Stromal cell of bone marrow (primary cell): ENCODE results near the gene PLCH2.
"Not testable (repeated sequence)": the region's sequence is repeated elsewhere in the genome, so short reads cannot be mapped to it uniquely, and the experiment has no call there.

ENCODE experiments used
- DNase-seq: peaks from one replicate; pipeline ENCODE4 v3.0.0-alpha.2; 2012; ENCODE audit warnings: low read depth

PLCH2 gene

DNA sequence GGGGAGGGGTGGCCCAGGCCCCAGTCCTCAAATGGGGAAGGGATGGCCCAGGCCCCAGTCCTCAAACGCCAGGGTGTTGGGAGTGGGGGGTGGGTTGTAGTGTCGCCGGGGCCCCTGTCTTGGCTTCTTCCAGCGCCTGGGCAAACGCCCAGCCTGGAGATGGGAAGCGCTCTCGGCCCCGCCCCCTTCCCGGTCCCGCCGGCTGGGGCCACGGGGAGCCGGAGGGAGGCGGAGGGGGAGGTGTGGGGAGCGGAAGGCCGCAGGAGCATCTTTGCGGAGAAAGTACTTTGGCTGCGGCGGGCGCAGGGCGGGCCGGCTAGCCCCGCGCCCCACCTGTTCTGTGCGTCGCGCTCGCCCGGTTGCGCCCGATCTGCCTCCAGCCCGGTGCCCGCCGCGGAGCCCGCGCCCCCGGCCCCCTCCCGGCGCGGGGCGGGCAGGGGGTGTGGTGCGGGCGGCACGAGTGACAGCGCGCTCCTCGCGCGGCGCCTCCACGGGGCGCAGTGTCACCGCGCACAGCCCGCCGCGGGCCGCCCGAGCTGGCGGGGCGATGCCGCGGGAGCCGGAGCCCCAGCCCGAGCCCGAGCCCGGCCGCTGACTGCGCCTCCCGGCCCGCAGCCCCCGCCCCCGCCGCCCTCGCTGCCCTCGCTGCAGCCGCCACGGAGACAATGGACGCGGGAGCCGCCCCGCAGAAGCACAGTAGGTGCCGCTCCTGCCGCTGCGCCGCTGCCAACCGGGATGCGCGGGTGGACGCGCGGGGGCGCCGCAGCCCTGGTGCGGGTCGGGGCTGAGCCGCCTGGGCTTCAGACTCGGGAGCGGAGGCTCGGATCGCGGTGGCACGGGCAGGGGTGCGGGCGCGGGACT is 32.6 kb upstream of the PLCH2 start:
- no peak for DNase-seq

DNA sequence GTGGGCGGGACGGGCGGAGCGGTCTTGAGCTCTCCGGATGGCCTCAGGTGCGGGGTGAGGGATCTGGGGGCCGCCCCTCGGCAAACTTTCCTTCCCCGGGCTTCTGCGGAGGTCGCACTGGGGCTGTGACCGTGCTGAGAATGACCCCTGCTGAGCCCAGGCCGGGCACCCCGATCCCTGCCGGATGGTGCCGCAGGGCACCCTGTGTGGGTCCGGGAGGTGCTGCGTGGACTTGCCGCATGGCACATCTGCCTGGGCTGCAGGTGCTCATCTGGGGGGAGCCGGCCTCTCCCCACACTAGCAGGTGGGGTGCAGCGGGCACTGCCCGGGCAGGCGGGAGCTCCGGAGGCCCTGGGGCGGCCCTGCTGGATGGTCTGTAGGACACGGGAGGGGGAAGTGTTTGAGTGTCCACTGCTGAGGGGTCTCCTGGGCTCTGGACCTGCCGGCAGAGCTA is 31.9 kb upstream of the PLCH2 start:
- DNase-seq: no peak

DNA sequence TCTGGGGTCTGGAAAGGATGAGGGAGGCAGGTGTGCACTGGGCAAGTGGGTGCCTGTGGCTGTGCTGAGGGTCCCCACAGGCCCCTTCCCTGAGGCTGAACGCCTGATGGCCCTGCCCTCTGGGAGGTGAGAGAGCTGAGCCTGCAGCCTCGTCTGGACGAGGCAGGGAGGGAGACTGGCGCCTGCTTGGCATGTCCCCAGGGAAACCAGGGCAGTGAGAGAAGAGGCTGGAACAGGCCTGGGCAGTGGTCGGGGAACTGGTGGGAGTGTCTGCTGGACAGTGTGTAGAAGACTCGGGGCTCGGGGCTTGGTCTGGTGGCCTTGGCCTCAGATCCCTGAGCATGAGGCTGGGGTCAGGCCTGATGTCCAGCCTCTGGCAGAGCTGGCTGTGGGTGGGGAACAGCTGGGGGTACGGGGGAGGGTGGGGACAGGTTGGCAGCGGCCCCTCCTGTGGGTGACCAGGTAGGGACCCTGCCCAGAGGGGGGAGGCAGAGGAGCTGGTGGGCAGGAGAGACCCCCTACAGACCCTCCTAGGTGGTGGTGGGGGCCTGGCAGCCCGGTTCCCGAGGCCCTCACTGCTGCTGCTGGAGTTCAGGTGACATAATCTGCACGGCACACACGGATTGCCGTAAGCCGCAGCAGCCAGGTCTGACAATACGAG is 30.8 kb upstream of the PLCH2 start:
- no peak for DNase-seq

DNA sequence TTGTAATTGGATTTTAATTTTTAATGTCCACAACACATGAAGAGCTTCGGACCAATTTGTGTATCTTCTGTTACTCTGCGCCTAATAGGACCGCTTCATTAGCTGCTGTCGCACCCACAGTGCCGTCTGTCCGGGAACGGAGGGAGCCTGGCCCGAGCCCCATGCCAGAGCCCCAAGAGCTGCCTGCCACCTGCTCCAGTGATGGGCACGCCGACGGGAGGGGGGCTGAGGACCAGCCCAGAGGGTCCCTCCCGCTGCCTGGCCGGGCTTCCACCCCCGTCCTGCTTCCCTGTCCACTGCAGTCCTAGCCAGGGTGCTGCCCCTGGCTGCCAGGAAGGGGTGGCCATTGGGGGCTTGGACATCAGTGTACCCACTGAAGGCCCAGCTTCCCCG is 30.3 kb upstream of the PLCH2 start:
- DNase-seq: no peak

DNA sequence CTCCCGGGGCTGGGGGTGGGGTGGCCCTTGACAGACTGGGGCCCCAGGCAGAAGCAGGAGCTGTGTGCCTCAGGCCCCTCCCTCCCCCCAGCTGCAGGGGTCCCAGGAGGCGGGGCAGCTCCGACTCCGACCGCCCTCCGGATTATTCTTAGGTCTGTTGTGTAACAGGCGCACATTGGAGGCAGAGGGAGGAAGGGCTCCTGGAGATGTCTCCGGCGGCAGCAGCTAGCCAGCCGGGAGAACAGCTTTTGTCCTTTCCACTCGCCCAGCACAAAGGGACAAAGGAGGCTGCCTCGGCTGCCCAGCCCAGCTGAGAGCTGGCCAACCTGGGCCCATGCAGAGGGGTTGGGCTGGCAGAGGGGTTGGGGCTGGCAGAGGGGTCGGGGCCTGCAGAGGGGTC is 29.7 kb upstream of the PLCH2 start:
- DNase-seq: no peak

DNA sequence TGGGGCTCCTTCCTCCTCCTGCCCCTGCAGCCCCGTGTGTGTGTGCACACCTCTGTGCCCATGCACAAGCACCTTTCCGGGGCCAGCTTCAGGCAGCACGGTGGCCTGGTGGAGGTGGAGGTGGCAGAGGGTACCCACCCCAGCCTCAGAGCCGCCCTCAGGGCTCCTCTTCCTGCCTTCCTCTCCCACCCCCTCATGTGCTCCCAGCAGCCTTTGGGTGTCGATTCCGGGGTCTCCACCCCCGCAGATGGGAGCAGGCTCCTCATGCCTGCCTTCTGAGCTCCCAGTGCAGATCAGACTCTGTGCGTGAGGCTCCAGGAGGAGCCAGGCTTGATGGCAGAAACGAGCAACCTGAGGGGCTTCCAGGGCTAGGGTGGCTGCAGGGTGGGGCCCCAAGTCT is 29.2 kb upstream of the PLCH2 start:
- DNase-seq: no peak

DNA sequence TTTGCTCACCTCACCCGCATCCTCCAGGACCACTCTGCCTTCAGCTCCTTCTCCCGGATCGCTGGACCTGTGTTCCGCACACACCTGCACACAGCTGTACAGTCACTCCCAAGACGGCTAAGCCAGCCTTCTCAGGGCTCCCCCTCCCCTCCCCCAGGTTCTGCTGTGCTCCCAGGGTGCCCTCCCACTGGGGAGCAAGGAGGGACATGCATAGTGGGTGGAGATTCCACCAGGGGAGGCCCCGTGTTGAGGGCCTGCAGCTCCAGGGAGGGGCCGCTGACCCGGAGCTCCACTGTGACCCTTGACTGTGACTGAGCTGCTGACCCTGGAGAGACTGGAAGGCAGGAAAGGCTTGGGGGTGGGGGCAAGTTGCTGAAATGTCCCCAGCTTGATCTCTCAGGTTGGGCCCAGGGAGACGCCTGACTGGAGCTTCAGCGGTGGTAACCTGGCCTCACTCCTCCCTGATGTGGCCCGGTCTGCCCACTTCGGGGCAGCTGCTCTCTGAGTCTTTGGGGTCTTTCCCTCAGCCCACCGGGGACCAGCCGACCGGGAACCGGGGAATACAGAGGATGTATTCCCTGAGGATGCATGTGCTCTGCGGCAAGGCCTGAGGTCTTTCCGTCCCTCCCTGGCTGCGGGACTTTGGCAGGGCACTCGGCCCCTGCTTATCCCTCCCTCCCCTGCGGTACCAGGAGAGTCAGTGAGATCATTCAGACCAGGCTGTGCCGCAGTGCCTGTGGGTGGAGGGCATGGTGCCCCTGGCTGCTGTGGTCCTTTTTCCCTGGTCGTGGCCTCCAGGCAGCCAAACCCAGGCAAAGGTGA is 28.6 kb upstream of the PLCH2 start:
- no peak for DNase-seq

DNA sequence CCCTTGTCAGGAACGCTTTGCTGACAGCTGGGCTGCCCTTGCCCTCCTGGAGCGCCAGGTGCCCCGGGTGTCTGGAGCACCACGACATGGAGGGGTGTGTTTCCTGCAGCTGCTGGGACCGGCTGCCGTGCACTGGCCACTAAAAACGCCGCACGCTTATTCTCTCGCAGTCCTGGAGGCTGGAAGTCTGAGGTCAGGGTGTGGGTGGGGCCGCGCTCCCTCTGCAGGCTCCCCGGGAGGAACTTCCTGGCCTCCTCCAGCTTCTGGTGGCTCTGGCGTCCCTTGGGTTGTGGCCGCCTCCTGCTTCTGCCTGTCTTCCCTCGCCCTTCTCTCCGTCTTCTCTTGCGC is 28.0 kb upstream of the PLCH2 start:
- DNase-seq: no peak

DNA sequence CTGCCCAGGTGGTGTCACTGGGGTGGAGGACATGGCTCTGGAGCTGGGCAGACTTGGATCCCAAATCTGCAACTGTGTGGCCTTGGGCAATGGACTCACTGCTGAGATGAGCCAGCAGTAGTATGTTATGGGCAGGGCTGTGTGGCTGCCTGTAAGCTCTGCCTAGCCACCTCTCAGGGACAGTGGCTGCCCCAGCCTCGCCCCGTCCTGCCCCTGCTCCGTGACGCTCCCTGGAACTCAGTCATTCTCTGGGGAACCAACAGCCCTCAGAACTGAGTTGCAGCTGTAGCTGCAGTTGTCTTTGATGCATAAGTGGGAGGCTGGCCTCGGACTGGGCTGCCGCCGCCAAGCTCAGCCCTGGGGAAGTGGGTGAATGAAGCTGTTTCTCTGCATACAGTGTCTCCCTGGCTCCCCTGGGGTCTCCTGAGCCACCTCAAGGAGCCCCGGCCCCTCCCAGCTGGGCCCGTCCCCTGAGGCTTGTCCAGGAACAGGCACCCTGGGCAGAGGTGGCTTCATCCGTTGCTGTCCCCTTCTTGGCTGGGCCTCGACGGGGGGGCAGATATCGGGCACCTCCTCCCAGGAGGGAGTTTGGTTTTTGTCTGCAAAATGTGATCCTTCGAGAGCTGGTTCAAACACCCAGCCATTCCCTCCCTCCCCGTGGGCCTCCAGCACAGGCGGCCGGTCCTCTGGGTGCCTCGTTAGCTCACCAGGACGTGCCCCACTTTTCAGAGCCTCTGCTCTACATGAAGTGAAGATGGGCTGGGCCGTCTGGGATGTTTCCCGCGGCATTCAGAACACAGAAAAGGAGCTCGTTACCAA is 26.2 kb upstream of the PLCH2 start:
- no peak for DNase-seq

DNA sequence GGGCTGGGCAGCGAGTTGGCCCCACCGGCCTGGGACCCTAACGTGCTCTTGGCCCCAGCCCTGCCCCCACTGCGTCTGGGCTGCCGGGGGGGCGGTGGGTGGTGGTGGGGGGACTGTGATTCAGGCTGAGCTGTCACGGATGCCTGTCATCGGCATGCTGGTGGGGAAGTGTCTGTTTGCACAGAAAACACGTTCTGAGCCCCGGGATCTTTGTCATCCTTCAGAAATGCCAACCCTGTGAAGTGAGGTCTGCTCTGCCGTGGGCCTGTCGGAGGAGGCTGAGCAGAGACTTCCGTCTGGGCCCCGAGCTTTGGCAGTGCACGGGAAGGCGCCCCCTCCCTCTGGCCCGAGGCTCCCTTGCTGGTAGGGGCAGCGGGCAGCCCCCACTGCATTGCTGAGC is 24.3 kb upstream of the PLCH2 start:
- peak; percentile 74 for DNase-seq

DNA sequence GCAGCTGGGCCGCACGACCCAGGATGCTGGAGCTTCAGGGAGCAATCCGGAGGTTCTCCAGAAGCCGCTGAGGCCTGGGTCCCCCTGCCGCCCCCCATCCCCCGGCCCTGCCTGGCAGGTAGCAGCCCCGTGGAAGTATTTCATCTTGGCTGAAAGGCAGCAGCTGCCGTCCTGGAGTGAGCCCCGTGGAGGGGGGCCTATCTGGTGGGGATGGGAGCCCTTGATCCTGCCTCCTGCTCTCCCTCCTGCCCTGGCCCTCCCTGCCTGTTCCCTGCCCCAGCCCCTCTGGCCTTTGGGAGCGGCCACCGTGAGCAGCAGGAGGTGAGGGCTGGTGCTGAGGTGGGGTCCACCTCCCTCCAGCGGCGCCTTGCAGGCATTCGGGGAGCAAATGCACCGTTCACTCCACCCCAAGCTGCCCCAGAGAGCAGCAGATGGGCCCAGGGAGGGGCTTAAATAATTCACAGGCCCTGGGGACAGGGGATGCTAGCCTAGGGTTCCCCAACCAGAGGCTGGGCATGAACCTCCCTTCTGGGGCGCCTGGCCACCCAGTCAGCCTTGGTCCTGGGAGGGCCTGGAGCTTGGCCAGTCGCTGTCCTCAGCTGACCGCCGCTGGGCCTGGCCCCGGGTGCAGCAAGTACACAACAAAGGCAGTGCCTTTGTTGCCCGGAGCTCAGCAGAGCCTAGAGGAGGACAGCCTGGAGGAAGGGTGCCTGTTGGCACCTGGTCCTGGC is 23.7 kb upstream of the PLCH2 start:
- no peak for DNase-seq

DNA sequence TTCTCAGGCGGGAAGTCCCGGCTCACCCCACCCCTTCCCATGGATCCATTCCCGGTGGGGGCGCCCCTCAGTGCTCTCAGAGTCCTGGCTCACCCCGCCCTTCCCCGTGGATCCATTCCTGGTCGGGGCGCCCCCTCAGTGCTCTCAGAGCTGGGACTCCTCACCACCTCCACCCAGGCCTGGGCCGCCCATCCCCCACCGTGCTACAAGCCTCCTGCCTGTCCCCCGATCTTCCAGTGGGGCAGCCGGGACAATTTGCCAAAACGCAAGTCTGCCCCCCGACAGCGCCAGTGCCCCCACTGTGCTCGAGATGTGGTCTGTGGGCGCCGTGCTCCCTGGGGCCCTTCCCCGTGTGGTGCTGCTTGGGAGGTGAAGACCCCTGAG is 23.2 kb upstream of the PLCH2 start:
- DNase-seq: no peak

DNA sequence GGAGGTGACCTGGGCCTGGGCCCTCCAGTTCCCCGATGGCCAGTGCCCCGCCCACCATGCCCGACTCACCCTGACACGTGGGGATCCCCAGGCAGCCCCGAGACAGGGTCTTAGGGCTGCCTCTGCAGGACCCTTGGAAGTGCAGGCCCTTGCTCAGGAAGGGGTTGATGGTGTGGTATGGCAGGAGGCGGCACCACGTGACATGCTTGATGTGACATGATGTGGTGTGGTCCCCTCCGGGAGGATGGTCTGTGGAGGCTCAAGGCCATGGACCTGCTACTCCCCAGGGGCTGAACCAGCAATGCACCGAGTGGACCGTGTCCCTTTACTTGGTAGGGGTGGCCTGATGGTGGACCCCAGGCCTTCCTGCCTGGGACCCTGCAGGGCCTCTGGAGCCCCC is 21.9 kb upstream of the PLCH2 start:
- no peak for DNase-seq

DNA sequence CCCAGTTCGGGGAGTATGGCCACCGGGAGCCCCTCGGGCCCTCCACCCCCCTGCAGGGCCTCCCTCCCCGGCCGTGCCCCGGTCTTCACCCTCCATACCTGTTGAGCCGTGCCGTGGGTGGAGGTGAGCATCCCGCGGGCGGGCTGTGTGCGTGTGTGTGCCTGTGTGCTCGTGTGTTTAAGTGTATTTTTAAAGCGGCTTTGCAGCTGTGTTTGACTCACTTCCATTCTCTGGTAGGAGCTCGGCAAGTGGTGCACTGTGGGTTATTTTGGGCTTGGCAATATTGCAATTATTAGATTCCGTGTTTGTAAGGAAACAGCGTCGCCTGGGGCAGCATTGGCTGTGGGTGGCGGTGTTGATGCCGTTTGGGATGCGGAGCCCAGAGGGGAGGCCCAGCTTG is 20.3 kb upstream of the PLCH2 start:
- no peak for DNase-seq

DNA sequence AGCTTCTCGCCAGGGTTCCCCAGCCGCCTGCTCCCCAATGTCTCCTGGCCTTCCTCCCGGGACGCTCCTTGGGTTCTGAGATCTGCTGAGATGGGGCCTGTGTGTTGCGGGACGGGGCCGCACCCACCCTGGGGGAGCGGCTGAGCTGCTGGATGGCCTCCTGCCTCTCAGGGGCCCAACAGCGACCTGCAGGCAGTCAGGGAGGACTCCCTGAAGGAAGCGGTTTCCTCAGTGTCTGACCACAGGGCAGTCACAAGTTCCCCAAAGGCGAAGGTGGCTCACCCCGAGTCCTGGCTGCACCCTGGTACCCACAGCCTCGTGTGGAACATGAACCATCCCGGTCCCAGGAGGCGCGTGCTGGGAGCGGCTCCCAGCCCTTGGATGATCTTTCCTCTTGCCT is 18.6 kb upstream of the PLCH2 start:
- no peak for DNase-seq

DNA sequence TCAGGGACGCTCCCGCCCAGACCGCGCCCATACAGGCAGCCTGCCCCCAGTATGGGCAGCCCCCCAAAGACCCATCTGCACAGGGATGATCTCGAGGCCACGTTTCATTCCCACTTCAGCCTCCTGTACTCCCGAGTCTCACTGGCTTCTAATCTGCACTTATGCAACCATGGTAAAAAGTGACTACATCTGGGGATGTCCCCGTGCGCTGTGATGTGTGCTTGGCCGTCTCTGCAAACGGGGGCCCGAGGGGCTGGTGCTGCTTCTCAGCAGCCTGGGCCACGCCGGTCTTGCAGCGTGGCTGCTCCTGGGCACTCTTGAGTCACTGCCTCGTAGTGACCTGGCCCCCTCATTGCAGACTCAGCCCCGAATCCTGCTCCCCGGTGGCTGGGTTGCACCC is 17.4 kb upstream of the PLCH2 start:
- no peak for DNase-seq

DNA sequence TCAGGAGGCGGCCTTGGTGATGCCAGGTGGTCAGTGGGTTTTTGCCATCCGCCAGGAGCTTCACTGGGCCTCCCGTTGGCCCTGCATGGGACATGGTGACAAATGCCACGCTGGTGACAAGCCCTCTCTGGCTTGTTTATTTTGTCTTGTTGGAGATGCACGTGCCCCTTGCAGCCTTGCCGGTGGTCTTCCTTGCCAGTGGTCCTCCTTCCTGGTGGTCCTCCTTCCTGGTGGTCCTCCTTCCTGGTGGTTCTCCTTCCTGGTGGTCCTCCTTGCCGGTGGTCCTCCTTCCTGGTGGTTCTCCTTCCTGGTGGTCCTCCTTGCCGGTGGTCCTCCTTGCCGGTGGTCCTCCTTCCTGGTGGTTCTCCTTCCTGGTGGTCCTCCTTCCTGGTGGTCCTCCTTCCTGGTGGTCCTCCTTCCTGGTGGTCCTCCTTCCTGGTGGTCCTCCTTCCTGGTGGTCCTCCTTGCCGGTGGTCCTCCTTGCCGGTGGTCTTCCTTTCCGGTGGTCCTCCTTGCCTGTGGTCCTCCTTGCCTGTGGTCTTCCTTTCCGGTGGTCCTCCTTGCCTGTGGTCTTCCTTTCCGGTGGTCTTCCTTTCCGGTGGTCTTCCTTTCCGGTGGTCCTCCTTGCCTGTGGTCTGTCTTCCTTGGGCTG is 16.9 kb upstream of the PLCH2 start:
- DNase-seq: not testable (repeated sequence)

DNA sequence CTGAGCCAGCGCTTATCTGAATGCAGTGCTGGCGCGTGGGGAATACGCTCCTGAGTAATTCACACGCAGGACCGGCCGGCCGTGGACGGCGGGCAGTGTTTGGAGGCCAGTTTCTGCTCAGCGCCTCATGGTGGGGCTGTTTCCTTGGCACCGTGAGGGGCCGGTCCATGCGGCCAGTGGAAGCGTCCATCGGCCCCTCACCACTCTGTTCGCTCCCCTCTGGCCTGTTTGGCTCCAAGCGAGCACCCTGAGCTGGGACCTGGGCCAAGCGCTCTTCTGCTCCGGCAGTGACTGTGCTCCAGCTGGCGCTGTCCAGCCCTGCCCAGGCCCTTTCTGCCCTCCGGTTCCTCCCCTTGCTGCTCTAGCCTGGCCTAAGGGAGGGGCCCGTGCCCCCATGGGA is 16.3 kb upstream of the PLCH2 start:
- no peak for DNase-seq

DNA sequence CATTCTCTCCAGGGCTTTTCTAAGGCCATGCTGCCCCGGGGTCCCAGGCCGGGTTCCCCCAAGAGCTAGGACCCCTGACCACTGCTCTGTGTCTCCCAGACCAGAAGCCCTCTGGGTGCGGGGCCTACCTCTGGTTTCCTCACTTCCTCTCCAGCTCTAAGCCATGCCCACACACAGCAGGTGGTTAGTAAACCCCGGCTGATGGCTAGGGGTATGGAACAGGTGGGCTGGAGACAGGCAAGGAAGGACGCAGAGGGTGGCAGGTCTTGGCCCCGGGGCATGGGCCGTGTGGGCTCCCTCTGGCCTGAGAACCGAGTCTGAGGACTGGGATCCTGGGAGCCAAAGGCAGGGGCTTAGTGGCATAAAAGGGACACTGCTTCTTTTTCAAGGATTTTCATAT is 15.9 kb upstream of the PLCH2 start:
- DNase-seq: no peak

DNA sequence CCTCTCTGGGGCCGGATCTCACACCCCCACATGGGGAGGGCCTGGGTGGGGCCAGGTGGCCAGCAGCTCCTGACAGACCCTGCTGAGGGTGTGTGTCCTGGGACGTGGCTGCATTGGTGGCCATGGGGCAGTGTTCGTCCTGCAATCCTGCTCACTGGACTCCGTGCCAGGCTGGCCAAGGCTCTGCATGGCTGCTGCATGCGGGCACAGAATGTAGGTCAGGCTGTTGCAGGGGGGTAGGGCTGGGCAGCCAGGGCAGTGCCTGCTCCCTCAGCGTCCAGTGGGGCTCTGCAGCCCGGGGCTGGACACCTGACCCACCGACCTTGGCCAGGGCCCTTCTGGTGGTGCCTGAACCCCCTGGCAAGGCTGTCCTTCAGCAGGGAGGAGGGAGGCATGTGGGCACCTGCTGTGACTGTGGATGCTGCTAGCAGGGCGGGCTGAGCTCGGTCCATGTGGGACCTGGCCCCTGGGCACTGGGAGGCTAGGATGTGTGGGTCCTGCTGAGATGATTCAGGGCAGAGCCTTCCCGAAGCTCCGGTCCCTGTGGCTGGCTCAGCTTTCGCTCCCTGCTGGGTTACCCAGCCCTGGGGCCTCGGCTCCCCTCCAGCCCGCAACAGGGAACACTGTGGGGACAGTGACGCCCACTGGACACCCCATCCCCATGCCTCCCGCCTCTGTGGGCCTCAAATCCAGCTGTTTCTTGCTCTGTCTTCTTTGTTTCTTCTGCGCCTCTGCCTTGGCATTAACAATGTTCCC is 14.9 kb upstream of the PLCH2 start:
- DNase-seq: no peak
